ENCODE measurements around the gene FGF11. TPM values are rescaled to one million over a fixed set of nuclear protein-coding genes. Genes with fewer than 3 reads are reported as not detected.

The FGF11 gene
- total and polyA plus RNA-seq, 2 experiments from 2014 or later: 2.7 to 3.8 TPM

DNA sequence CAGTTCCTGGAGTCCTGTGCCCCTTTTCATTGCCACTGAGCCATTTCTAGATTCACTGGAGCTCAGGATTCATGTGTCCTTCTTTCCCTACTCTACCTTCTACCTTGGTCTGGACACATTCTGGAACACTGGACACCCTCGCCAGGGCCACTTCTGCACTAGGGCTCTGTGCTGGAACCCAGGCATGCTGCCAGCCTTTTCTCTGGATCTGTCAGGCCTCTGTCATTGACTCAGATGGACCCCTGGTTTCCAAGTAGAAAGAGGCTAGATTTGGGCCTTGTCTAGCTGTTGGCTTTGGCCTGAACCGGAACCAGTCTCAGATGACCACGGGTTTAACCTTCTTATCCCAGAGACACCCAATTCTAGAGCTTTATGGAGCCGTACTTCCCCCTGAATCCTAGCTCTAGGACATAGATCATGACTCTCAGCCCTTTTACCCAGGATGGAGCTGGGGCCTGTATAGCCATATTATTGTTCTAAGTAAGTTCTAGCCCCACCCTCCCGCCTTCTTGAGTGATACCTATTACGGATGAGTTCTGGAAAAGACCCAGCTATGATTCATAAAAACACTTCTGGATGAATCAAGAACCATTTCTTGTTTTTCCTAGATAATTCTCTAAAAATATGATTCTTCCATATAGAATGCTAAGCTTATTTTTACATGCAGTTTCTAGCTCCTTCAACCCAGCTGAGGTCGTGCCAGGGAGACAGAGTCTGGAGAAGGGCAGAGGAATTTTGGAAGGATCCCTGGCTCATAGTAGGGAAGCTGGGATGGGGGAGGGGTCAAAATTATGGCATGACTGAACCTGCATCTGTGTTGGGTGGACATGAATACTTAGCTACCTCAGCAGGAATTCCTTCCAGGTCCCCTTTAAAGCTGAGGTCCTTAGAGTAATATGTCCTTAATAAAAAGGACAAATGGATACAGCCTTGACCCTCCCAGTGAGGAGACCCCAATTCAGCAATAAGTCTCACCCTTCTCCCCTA, 4.5 kb downstream of the FGF11 start:
- no peak for DNase-seq (ENCODE audit: low spot score)
- H3K4me2 ChIP-seq: no peak overlapping the region
- H3K4me1 ChIP-seq (ENCODE audit: insufficient read depth): peaks cover 28% of the 10 kb centered on the region
- H3K4me3 ChIP-seq: no peak overlapping the region
- TF ChIP-seq EZH2 (IDR thresholded peaks at IDR 0.05; ENCODE audit: borderline replicate concordance): no peak
- no peak for TF ChIP-seq EZH2phosphoT487 (IDR thresholded peaks at IDR 0.05; ENCODE audit: low read depth, severe bottlenecking, unreplicated experiment)
- TF ChIP-seq CTCF (IDR thresholded peaks at IDR 0.05; ENCODE audit: poor library complexity): no peak
- H4K20me1 ChIP-seq (ENCODE audit: insufficient read depth, poor library complexity, severe bottlenecking): no peaks in the 10 kb centered on the region
- H3K9me3 ChIP-seq (ENCODE audit: low read depth): no peaks in the 10 kb centered on the region
- 79% methylated on average over 7 of the region's 7 CpGs for WGBS (ENCODE audit: low lambda C conversion rate, missing lambda C conversion rate)
- no peaks in the 10 kb centered on the region for H3K9me2 ChIP-seq (replicated peaks; ENCODE audit: insufficient read depth)
- no peak overlapping the region for H2AFZ ChIP-seq
- H3K79me2 ChIP-seq: no peaks in the 10 kb centered on the region
- H3K36me3 ChIP-seq (replicated peaks; ENCODE audit: insufficient read depth, low read depth): no peaks in the 10 kb centered on the region
- H3K27ac ChIP-seq: no peak overlapping the region
- H3K27me3 ChIP-seq: peaks cover 23% of the 10 kb centered on the region

GRCh38 chr17:7444682-7445618, 5.6 kb downstream of the FGF11 start, which contains the start of gene CHRNB1:
CHRNB1 (plus strand) TSS chr17:7445061; CDS start chr17:7445128, 67 bp downstream.
- Histone ChIP-seq H3K27me3 (peaks cover 11% of the 10 kb centered on the region), H3K36me3 (replicated peaks; ENCODE audit: insufficient read depth, low read depth) (no peaks in the 10 kb centered on the region), H3K4me2 (peak within 1 kb of the TSS; percentile 95), H3K27ac (peak within 1 kb of the TSS; percentile 80), H4K20me1 (ENCODE audit: insufficient read depth, poor library complexity, severe bottlenecking) (no peaks in the 10 kb centered on the region), H3K4me1 (ENCODE audit: insufficient read depth) (peaks cover 16% of the 10 kb centered on the region), H3K9me3 (ENCODE audit: low read depth) (no peaks in the 10 kb centered on the region), H3K4me3 (peak within 1 kb of the TSS; percentile 55), H3K79me2 (no peaks in the 10 kb centered on the region), H2AFZ (peak within 1 kb of the TSS; percentile 93), H3K9me2 (replicated peaks; ENCODE audit: insufficient read depth) (no peaks in the 10 kb centered on the region)
- TF ChIP-seq EZH2phosphoT487 (IDR thresholded peaks at IDR 0.05; ENCODE audit: low read depth, severe bottlenecking, unreplicated experiment): no peak
- TF ChIP-seq EZH2 (IDR thresholded peaks at IDR 0.05; ENCODE audit: borderline replicate concordance): peak; percentile 34
- 8% methylated on average over 41 of the region's 51 CpGs for WGBS (ENCODE audit: low lambda C conversion rate, missing lambda C conversion rate)
- peak; percentile 85 for DNase-seq (ENCODE audit: low spot score)

GRCh38 chr17:7445619-7445968, 6.3 kb downstream of the FGF11 start:
- DNase-seq (ENCODE audit: low spot score): peak; percentile 71
- peak overlapping the region; percentile 95 for H3K4me2 ChIP-seq
- no peaks in the 10 kb centered on the region for H3K36me3 ChIP-seq (replicated peaks; ENCODE audit: insufficient read depth, low read depth)
- H3K4me3 ChIP-seq: peak overlapping the region; percentile 55
- H3K4me1 ChIP-seq (ENCODE audit: insufficient read depth): peaks cover 10% of the 10 kb centered on the region
- H4K20me1 ChIP-seq (ENCODE audit: insufficient read depth, poor library complexity, severe bottlenecking): no peaks in the 10 kb centered on the region
- peaks cover 7% of the 10 kb centered on the region for H3K27me3 ChIP-seq
- WGBS (ENCODE audit: low lambda C conversion rate, missing lambda C conversion rate): 0% methylated on average over 4 of the region's 16 CpGs
- H3K27ac ChIP-seq: peak overlapping the region; percentile 80
- no peaks in the 10 kb centered on the region for H3K9me2 ChIP-seq (replicated peaks; ENCODE audit: insufficient read depth)
- H3K79me2 ChIP-seq: no peaks in the 10 kb centered on the region
- no peaks in the 10 kb centered on the region for H3K9me3 ChIP-seq (ENCODE audit: low read depth)
- H2AFZ ChIP-seq: peak overlapping the region; percentile 93
- no peak for TF ChIP-seq EZH2 (IDR thresholded peaks at IDR 0.05; ENCODE audit: borderline replicate concordance)
- TF ChIP-seq CTCF (IDR thresholded peaks at IDR 0.05; ENCODE audit: poor library complexity): no peak
- no peak for TF ChIP-seq EZH2phosphoT487 (IDR thresholded peaks at IDR 0.05; ENCODE audit: low read depth, severe bottlenecking, unreplicated experiment)
